H1 (cell line): ENCODE results near the gene SLC19A1. TPM values are rescaled to one million over a fixed set of nuclear protein-coding genes. Genes with fewer than 3 reads are reported as not detected.

Experiments
- CTCF ChIA-PET: fragments of 300-600 bp; sonication (Branson Sonifier 250); formaldehyde crosslinking; loops from one replicate; lab custom pipeline; 2021; ENCODE audit not compliant: partially characterized antibody; lab: Charles Lee
- POLR2A ChIA-PET: fragments of 300-600 bp; sonication (Branson Sonifier 250); formaldehyde crosslinking; loops from one replicate; lab custom pipeline; 2021; ENCODE audit warnings: inconsistent platforms; ENCODE audit not compliant: partially characterized antibody; lab: Charles Lee
- DNase-seq, 2 experiments: peaks; one replicate each; pipeline versions ENCODE4 v3.0.0 to v3.0.0-alpha.2; 2010 to 2022; ENCODE audit warnings: low spot score in 2 of 2, low read depth in 1 of 2, mixed read lengths in 1 of 2
- FAIRE-seq: peaks from 2 replicates; lab custom pipeline; 2011; peaks lifted over from hg19 to GRCh38; lab: Jason Lieb, UNC
- H2AFZ ChIP-seq: 2 replicates; pipeline ENCODE4 v1.8.1; 2012; ENCODE audit warnings: low read length, inconsistent platforms
- H2AK5ac ChIP-seq: 2 replicates; pipeline ENCODE4 v1.6.1; 2013; ENCODE audit warnings: low read depth, low read length
- H2BK120ac ChIP-seq: replicated peaks from 2 replicates; pipeline ENCODE3; 2013; ENCODE audit warnings: low read depth, low read length, inconsistent platforms
- H2BK12ac ChIP-seq: 2 replicates; pipeline ENCODE4 v1.6.1; 2013; ENCODE audit warnings: low read depth, low read length
- H2BK15ac ChIP-seq: 2 replicates; pipeline ENCODE4 v1.6.1; 2013; ENCODE audit warnings: low read length
- H2BK20ac ChIP-seq: 2 replicates; pipeline ENCODE4 v1.6.1; 2013; ENCODE audit warnings: low read length
- H2BK5ac ChIP-seq: 2 replicates; pipeline ENCODE4 v1.6.1; 2013; ENCODE audit warnings: low read depth, low read length
- H3K14ac ChIP-seq: 2 replicates; pipeline ENCODE4 v1.6.1; 2013; ENCODE audit warnings: inconsistent platforms; ENCODE audit not compliant: insufficient read length
- H3K18ac ChIP-seq: 2 replicates; pipeline ENCODE4 v1.6.1; 2013; ENCODE audit warnings: low read length; ENCODE audit errors: extremely low read depth
- H3K23ac ChIP-seq: 2 replicates; pipeline ENCODE4 v1.6.1; 2013; ENCODE audit warnings: inconsistent platforms; ENCODE audit not compliant: insufficient read length
- H3K23me2 ChIP-seq: 2 replicates; pipeline ENCODE4 v1.6.1; 2013; ENCODE audit warnings: low read depth, low read length
- H3K27ac ChIP-seq: 2 replicates; pipeline ENCODE4 v1.6.1; 2011; ENCODE audit warnings: low read depth, low read length, inconsistent platforms
- H3K27me3 ChIP-seq, 4 experiments: replicated peaks in 1 of 4; 1 replicate in 1 of 4; 2 replicates in 3 of 4; pipeline versions ENCODE4 v1.6.1 to v1.8.1; 2011 to 2013; ENCODE audit warnings: low read length in 3 of 4, mild to moderate bottlenecking in 3 of 4, inconsistent platforms in 2 of 4, mixed read lengths in 2 of 4, moderate library complexity in 1 of 4; ENCODE audit not compliant: control insufficient read depth in 3 of 4, insufficient read depth in 3 of 4; ENCODE audit errors: extremely low read depth in 1 of 4
- H3K36me3 ChIP-seq, 4 experiments: 2 replicates each; pipeline versions ENCODE4 v1.6.1 to v1.8.1; 2011 to 2013; ENCODE audit warnings: mild to moderate bottlenecking in 4 of 4, low read length in 3 of 4, moderate library complexity in 2 of 4, control low read depth in 1 of 4, inconsistent platforms in 1 of 4; ENCODE audit not compliant: insufficient read depth in 4 of 4, control insufficient read depth in 2 of 4
- H3K4ac ChIP-seq: replicated peaks from 2 replicates; pipeline ENCODE3; 2013; ENCODE audit warnings: low read length, low read depth, mixed read lengths, inconsistent platforms; ENCODE audit not compliant: insufficient read length
- H3K4me1 ChIP-seq, 4 experiments: replicated peaks in 1 of 4; 1 replicate in 1 of 4; 2 replicates in 3 of 4; pipeline versions ENCODE4 v1.6.1 to v1.8.1; 2011 to 2013; ENCODE audit warnings: low read length in 3 of 4, inconsistent platforms in 2 of 4, mixed read lengths in 1 of 4; ENCODE audit not compliant: insufficient read depth in 4 of 4, control insufficient read depth in 3 of 4
- H3K4me2 ChIP-seq, 2 experiments: 2 replicates each; pipeline versions ENCODE4 v1.6.1 to v1.8.1; 2011 to 2013; ENCODE audit warnings: low read depth in 2 of 2, low read length in 2 of 2, control low read depth in 1 of 2, inconsistent platforms in 1 of 2, mild to moderate bottlenecking in 1 of 2; ENCODE audit not compliant: insufficient read depth in 1 of 2
- H3K4me3 ChIP-seq, 4 experiments: fragments of 200-600, 300-600 bp in 1 of 4; sonication (generic), shearing (Covaris generic), sonication (Bioruptor Twin) in 1 of 4; 2 replicates each; pipeline versions ENCODE4 v1.5.1 to v1.8.1; 2011 to 2016; ENCODE audit warnings: low read length in 4 of 4, low read depth in 3 of 4, control low read depth in 2 of 4, inconsistent platforms in 2 of 4, mild to moderate bottlenecking in 2 of 4, mixed read lengths in 1 of 4, moderate library complexity in 1 of 4; ENCODE audit not compliant: insufficient read depth in 2 of 4; ENCODE audit errors: extremely low read depth in 1 of 4
- H3K56ac ChIP-seq: replicated peaks from 2 replicates; pipeline ENCODE3; 2013; ENCODE audit warnings: low read depth, mild to moderate bottlenecking, mixed read lengths, low read length, inconsistent platforms; ENCODE audit not compliant: insufficient read length
- H3K79me1 ChIP-seq: 2 replicates; pipeline ENCODE4 v1.6.1; 2013; ENCODE audit warnings: low read depth, low read length, control low read depth
- H3K79me2 ChIP-seq, 2 experiments: 2 replicates each; pipeline versions ENCODE4 v1.6.1 to v1.8.1; 2012 to 2013; ENCODE audit warnings: low read length in 2 of 2, mild to moderate bottlenecking in 2 of 2, inconsistent platforms in 1 of 2; ENCODE audit not compliant: insufficient read depth in 2 of 2, control insufficient read depth in 1 of 2
- H3K9ac ChIP-seq, 4 experiments: replicated peaks in 1 of 4; 1 replicate in 1 of 4; 2 replicates in 3 of 4; pipeline versions ENCODE4 v1.6.1 to v1.8.1; 2011 to 2013; ENCODE audit warnings: low read depth in 3 of 4, low read length in 3 of 4, control low read depth in 2 of 4, mild to moderate bottlenecking in 2 of 4, moderate library complexity in 2 of 4, inconsistent platforms in 1 of 4; ENCODE audit errors: extremely low read depth in 1 of 4
- H3K9me3 ChIP-seq, 2 experiments: 2 replicates each; pipeline versions ENCODE4 v1.6.1 to v1.8.1; 2012 to 2013; ENCODE audit warnings: mild to moderate bottlenecking in 2 of 2, moderate library complexity in 2 of 2, control low read depth in 1 of 2, inconsistent platforms in 1 of 2, low read depth in 1 of 2, low read length in 1 of 2, mixed read lengths in 1 of 2; ENCODE audit not compliant: insufficient read depth in 2 of 2
- H4K20me1 ChIP-seq, 2 experiments: replicated peaks in 1 of 2; 2 replicates each; pipeline versions ENCODE3 to v1.8.1; 2011 to 2013; ENCODE audit warnings: inconsistent platforms in 2 of 2, low read length in 2 of 2, mild to moderate bottlenecking in 1 of 2; ENCODE audit not compliant: insufficient read depth in 2 of 2, control insufficient read depth in 1 of 2
- H4K5ac ChIP-seq: 2 replicates; pipeline ENCODE4 v1.6.1; 2013; ENCODE audit warnings: low read length, low read depth, mixed read lengths, inconsistent platforms; ENCODE audit not compliant: insufficient read length
- H4K8ac ChIP-seq: 2 replicates; pipeline ENCODE4 v1.8.0; 2013; ENCODE audit warnings: mild to moderate bottlenecking, moderate library complexity, low read length, inconsistent platforms; ENCODE audit not compliant: insufficient read depth; ENCODE audit errors: extremely low read depth
- H4K91ac ChIP-seq: replicated peaks from 2 replicates; pipeline ENCODE3; 2013; ENCODE audit warnings: low read length, mixed read lengths, inconsistent platforms; ENCODE audit not compliant: insufficient read length
- CEBPB ChIP-seq: IDR thresholded peaks from 2 replicates; pipeline ENCODE4 v1.6.1; 2012; ENCODE audit warnings: low read depth, low read length
- RXRA ChIP-seq: IDR thresholded peaks from 2 replicates; pipeline ENCODE4 v1.6.1; 2011; ENCODE audit warnings: low read depth, mild to moderate bottlenecking, low read length, moderate library complexity; ENCODE audit not compliant: insufficient read depth
- SIRT6 ChIP-seq: IDR thresholded peaks from one replicate; pipeline ENCODE4 v1.7.1; 2012; ENCODE audit warnings: low read length, inconsistent platforms
- SUZ12 ChIP-seq: fragments of 200-600 bp; sonication (generic); IDR thresholded peaks from 2 replicates; pipeline ENCODE4 v1.6.1; 2012; ENCODE audit warnings: mild to moderate bottlenecking, inconsistent platforms, low read length, moderate library complexity, mixed read lengths
- WGBS, 2 experiments: shearing (Covaris generic) in 1 of 2; methylation state at CpG; one replicate each; pipeline versions ENCODE4 v1.1.6 to v1.1.7; 2013 to 2015; ENCODE audit warnings: low lambda C conversion rate in 2 of 2, mixed read lengths in 2 of 2, inconsistent platforms in 1 of 2, low coverage in 1 of 2, missing lambda C conversion rate in 1 of 2; ENCODE audit not compliant: insufficient replicate concordance in 2 of 2, insufficient coverage in 1 of 2, insufficient read length in 1 of 2; ENCODE audit errors: extremely low coverage in 1 of 2, missing lambda C conversion rate in 1 of 2; 5-methylcytosine and 5-hydroxymethylcytosine counted together
- polyA plus RNA-seq, 7 experiments: library from polyadenylated mRNA; depleted of rRNA in 3 of 7; stranded (reverse) in 5 of 7; unstranded in 2 of 7; fragments of >200 nt in 5 of 7; fragments of 200-250 nt in 2 of 7; gene quantifications; 1 replicate in 5 of 7; 2 replicates in 1 of 7; 4 replicates in 1 of 7; pipeline versions ENCODE4 v1.2.1 to v1.2.3, GENCODE V29; 2011 to 2013; ENCODE audit warnings: missing spikeins in 2 of 7, mixed read lengths in 2 of 7
- total RNA-seq: library from RNA; stranded (reverse); fragmentation: NEBNext Ultra II Directional; extraction: Animal tissue kit (Norgen Biotek cat#: 25700); gene quantifications from 2 replicates; pipeline ENCODE4 v1.2.1, GENCODE V29; 2021

SLC19A1 gene
- total and polyA plus RNA-seq, 2 of the 8 experiments (the other 6 are each of a cell fraction or from before 2014, with no cell fraction given): 31.6 to 43.8 TPM

DNA sequence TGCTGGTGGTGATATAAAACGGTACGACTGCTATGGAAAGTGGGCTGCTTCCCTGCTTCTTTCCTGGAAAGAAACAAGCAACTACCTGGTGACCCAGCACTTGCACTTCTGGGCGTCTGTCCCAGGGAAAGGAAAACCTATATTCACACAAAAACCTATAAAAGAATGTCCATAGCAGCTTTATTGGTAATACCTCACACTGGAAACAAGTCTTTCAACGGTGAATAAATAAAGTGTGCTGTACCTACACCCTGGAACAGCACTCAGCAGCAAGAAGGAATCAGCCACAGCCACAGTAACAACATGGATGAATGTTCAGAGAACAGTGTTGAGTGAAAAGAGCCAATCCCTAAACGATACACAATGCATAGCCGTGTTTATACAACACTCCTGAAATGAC, 19.9 kb downstream of the SLC19A1 start:
- POLR2A ChIA-PET: interaction anchor here (0.8 to 2.2 kb wide), 4 partner anchors 10 to 29 kb away, joined by 3 to 6 read pairs (median 4); no protein-coding TSS in a partner anchor
- no peak overlapping the region for H3K23ac ChIP-seq
- H4K20me1 ChIP-seq: peaks cover 4% of the 10 kb centered on the region in 2 experiments
- H3K4me2 ChIP-seq: no peak overlapping the region
- FAIRE-seq (no peak), DNase-seq (no peak)
- CTCF ChIA-PET: interaction anchor here (0.7 to 1.2 kb wide), 2 partner anchors 264 to 381 kb away, joined by 3 to 4 read pairs; no protein-coding TSS in a partner anchor
- peaks cover 2 to 39% (median 10%) of the 10 kb centered on the region in 4 experiments; a peak in 4 of 8 replicates for H3K36me3 ChIP-seq
- H2AFZ ChIP-seq: no peak overlapping the region
- 93% methylated on average over 6 of the region's 6 CpGs; no CpG with 5 or more reads in 1 of the 2 experiments for WGBS, 2 experiments
- no peak overlapping the region for H3K27ac ChIP-seq
- TF ChIP-seq SUZ12: no peak
- TF ChIP-seq RXRA: no peak
- no peak for TF ChIP-seq SIRT6
- no peak for TF ChIP-seq CEBPB
- no peak overlapping the region for H3K14ac ChIP-seq
- H3K4me1 ChIP-seq: no peaks in the 10 kb centered on the region
- H3K23me2 ChIP-seq: no peaks in the 10 kb centered on the region
- no peak overlapping the region for H4K8ac ChIP-seq
- H2AK5ac ChIP-seq: no peak overlapping the region
- H2BK120ac ChIP-seq: no peak overlapping the region
- H3K79me1 ChIP-seq: no peaks in the 10 kb centered on the region
- H3K9ac ChIP-seq: no peak overlapping the region
- no peak overlapping the region for H2BK12ac ChIP-seq
- H2BK5ac ChIP-seq: no peak overlapping the region
- no peaks in the 10 kb centered on the region for H3K79me2 ChIP-seq
- H3K9me3 ChIP-seq: peaks cover 0 to 22% of the 10 kb centered on the region in 2 experiments; a peak in 3 of 4 replicates
- no peak overlapping the region for H3K18ac ChIP-seq
- H3K4me3 ChIP-seq: no peak overlapping the region
- H3K4ac ChIP-seq: no peak overlapping the region
- no peak overlapping the region for H4K5ac ChIP-seq
- no peak overlapping the region for H4K91ac ChIP-seq
- H3K56ac ChIP-seq: no peak overlapping the region
- H3K27me3 ChIP-seq: no peaks in the 10 kb centered on the region
- no peak overlapping the region for H2BK15ac ChIP-seq
- H2BK20ac ChIP-seq: no peak overlapping the region
